Sigmoid colon (tissue), 4 donors: Measurements from ENCODE around the gene DOLPP1.

Experiments used
- POLR2A ChIP-seq, 2 donors: fragments of 450-650 bp; IDR thresholded peaks; one replicate each; pipeline ENCODE4 v1.6.1; 2016; ENCODE audit warnings: antibody characterized with exemption in 2 of 2, mild to moderate bottlenecking in 2 of 2, moderate library complexity in 2 of 2
- POLR2AphosphoS5 ChIP-seq, 4 donors: sonication (generic); formaldehyde crosslinking; IDR thresholded peaks; one replicate each; pipeline ENCODE4 v1.6.1; 2017; ENCODE audit warnings: antibody characterized with exemption in 4 of 4
- TF ChIP-seq, protein P1 (sequence below), 4 experiments: fragments of 450-650 bp in 3 of 4; fragments of 200-600 bp in 1 of 4; IDR thresholded peaks; one replicate each; pipeline ENCODE4 v1.5.1; 2016 to 2019; ENCODE audit warnings: antibody characterized with exemption in 4 of 4, mild to moderate bottlenecking in 3 of 4, moderate library complexity in 2 of 4

DNA sequence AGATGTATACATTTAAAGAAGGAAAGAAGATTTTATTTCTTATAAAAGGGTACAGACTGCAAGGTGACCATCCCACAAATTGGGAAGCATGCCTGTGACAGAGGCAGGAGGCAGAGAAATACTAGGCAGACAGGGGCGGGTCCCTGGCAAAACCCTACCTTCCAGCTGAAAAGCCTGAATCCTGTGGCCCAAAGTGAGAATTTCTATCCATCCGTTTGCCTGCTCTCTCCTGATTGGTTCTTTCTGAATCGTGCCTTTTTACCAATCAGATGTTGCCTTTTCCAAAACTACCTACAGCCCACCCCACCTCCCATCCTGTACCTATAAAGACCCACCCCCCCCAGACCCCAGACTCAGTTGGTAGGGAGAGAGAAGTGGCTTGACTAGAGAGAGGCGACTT is 49.4 kb upstream of the DOLPP1 start:
- TF ChIP-seq, protein P1, sequence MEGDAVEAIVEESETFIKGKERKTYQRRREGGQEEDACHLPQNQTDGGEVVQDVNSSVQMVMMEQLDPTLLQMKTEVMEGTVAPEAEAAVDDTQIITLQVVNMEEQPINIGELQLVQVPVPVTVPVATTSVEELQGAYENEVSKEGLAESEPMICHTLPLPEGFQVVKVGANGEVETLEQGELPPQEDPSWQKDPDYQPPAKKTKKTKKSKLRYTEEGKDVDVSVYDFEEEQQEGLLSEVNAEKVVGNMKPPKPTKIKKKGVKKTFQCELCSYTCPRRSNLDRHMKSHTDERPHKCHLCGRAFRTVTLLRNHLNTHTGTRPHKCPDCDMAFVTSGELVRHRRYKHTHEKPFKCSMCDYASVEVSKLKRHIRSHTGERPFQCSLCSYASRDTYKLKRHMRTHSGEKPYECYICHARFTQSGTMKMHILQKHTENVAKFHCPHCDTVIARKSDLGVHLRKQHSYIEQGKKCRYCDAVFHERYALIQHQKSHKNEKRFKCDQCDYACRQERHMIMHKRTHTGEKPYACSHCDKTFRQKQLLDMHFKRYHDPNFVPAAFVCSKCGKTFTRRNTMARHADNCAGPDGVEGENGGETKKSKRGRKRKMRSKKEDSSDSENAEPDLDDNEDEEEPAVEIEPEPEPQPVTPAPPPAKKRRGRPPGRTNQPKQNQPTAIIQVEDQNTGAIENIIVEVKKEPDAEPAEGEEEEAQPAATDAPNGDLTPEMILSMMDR (IDR thresholded peaks at IDR 0.05), result no peak
- TF ChIP-seq POLR2AphosphoS5 (IDR thresholded peaks at IDR 0.05), result no peak
- TF ChIP-seq POLR2A (IDR thresholded peaks at IDR 0.05), result no peak
